Islet of Langerhans (tissue), 1 donor: ENCODE results near the gene KIAA2012.

ENCODE experiments used
- FAIRE-seq: peaks from one replicate; lab custom pipeline; 2011; peaks lifted over from hg19 to GRCh38; lab: Jason Lieb, UNC

KIAA2012 gene

DNA sequence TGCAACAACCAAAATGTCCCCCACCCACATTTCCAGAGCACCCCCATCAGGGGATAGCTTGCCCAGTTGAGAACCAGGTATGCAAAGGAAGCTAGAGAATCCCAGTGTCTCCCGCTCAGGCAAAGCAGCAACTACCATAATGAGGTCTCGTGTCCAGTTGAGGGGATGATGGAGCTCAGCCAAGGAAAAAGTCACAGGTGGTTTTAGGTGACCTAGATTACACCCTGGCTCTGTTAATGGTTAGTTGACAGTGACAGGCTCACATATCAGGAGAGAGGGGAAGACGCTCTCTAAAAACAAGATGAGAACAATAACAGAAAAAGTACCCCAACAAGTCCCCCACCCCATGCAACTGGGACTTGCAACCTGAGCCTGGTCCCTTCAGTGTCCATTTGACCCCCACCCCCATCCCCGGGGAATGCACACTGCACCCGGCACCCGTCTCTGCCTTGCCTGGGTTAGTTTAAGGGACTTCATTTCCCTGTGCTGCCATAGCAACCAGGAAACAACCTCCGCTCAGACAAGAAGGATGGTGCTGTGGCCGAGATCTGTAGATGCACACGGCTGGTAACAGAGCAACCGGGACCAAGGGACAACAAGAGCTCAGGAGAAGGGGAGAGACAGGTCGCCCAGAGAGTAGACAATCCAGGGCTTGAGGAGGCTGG, at the start of gene KIAA2012:
Gene KIAA2012, plus strand, starts transcription at position 519 of the 665 bp plus-strand sequence. CDS start 373 bp downstream, outside the sequence.
- no peak for FAIRE-seq

DNA sequence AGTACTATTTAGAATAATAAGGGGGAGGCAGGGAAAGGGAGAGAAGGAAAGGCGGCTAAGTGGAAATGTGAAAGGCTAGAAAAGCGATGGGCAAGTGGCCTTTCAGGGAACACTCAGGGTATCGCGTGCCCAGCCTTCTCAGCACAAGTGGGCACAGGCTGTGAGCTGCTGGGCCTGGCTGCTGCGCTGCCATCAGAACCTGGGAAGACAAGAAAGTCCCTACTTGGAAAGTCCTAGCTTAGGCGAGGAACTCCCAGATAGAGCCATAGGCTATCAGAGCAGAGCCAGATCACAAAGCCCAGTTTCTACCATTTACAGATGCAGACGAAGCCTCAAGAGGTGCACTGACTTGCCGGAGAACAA, 49.2 kb upstream of the KIAA2012 start:
- no peak for FAIRE-seq

DNA sequence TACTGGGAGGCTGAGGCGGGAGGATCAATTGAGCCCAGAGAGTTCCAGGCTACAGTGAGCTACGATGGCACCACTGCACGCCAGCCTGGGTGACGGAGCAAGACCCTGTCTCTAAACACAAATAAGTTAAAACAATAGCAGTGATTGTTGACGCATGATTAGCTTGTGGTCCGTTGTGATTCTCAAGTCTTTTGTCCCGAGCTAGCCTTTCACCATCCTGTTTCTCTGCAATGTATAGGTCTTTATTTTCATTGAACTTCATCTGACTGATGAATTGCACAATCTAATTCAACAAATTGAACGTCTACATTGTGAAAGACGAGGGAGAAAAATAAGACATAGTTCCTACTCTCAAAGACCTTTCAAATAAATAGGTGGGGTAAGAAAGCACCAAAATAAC, 48.2 kb upstream of the KIAA2012 start:
- FAIRE-seq = no peak

DNA sequence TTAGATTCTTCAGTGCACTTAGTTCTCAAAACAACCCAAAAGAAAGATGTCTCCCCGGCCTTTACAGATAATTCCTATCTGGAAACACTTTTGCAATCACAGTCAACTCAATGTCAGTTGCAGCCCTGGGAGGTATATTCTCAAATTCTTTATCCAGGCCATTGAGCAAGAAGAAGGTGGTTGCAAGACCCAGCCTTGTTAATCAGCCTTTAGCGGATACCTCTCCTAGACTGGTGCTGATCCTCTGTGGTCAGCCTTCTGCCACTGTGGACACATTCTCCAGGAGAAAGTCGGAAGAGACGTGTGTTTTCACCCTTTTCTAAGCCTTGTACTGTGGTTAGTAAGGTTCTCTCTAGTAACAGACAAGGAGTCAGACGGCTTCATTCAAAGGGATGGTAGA, 47.2 kb upstream of the KIAA2012 start:
- no peak for FAIRE-seq

DNA sequence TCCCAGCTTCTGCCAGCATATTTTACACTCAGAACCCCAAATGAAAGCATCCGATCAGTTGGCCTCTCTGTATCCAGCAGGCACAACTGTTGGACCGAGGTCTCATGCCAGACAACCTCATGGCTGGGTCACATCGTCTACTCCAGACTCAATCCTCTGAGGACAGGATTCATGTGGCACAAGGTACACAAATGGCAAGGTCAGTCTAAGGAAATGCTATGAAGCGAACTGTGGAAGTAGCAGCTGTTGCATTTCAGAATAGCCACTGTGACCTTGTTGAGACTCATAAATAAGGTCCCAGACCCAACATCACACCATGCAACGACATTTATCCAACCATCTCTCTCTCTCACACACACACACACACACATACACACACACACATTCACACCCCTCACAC, 46.5 kb upstream of the KIAA2012 start:
- FAIRE-seq = no peak

DNA sequence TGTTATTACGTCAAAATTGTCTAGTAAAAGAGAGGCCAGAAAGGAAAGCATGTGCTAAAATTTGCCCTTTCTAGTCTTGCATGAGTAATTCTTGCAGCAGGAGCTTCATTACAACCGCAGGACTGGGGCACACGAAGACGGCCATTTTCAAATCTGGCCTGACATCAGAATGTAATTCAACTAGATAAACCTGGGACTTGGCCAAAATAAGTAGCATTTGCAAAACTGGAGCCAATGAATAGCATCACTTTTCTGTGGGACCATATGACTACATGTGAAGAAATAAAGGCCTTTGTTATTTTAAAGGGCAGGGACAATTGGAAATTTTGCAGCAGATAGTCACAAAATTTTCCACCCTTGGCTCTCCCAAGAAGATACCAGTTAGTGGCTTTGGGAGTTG, 42.4 kb upstream of the KIAA2012 start:
- no peak for FAIRE-seq

DNA sequence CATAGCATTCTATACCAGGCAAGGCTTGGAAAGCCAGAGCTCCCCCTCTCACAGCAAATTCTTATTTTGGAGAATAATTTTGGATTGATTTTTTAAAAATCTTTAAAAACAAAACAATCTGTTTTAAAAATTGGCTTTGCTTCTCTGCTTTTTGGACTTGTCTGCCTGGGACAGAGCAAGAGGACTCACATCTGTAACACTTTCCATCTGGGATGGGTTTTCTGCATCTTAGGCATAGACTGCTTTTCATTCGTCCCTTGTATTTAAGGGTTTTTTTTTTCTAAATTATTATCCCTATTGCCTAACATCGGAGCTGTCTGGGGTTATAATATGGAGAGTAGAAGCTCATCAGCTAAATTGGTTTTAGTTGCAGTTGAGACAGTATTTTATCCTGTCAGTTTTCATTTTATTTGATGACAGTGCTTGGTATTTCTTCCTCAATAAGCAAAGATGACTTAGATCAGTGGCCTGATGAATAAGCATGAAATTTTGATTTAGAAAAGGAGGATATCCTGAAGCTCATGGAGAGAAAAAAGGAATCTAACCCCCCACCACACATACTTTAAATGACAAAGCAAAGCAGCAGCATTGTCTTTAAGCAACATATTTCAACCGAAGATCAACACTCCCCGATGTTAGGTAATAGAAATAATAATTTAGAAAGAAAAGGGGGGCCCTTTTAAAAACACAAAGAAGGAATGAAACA, 41.7 kb upstream of the KIAA2012 start:
- no peak for FAIRE-seq

DNA sequence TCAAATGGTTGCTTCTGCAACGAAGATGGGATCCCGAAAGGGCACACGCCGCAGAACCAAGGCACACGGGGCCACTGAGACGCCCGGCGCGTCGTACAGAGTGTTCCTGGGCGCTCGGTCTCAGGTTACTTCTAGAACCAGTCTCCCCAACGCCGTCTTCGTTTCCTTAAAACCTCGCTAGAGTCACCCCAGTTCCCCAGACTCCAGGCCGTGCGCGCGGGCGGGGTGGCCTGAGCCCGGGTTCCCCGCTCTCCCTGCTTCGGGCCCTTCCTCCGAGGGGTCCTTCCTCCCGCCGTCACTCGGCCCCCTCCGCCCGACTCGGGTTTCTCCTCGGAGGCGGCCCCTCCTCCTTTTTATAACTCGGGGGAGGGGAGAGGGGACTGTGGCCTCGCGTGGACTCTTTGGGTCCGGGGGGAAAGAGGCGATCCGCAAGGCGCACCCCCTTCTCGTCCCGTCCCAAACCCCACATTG, 40.2 kb upstream of the KIAA2012 start:
- no peak for FAIRE-seq

DNA sequence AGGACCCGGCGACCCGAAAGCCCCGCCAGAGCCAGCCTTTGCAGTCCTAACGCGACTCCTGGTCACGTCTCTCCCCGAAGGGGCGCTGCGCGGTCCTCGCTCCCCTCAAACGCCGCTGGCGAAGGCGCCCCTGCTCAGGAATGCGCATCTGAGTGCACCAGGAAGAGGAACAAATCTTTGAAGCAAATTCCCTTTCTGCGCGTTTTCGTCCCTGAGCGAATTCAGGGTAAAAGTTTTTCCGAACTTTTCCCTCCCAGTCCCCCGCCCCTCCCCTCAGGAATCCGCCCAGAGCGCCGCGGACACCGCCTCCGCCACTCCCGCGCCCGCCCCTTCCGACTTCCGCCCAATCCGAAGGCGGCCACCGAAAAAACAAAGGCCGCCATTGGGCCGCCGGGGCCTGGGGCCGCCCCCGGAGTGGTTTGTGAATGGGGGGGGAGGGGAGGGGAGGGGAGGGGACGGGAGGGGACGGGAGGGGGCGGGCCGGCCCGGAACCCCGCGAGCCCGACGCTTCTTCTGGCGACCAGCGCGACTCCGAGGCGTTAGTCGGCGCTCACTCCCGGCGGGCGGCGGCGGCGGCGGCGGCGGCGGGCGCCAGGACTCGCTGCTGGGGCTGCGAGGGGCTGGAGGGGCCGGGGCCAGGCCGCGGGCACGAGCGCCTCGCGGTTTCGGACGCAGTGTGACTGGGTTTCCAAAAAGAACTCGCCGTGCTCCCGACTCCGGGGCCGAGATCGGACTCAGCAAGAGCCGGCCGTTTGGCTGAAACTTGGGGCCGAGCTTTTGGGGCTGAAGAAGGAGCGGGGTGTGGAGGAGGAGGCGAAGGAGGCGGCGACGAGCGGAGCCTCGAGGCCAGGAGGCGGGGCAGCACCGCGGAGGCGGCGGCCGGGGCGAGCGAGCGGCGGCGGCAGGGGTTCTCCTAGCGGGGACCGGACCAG, 39.5 kb upstream of the KIAA2012 start, which contains the start of gene FZD7:
Gene FZD7, plus strand, starts transcription at position 539 of the 932 bp plus-strand sequence. CDS start 793 bp downstream, outside the sequence.
- no peak for FAIRE-seq

DNA sequence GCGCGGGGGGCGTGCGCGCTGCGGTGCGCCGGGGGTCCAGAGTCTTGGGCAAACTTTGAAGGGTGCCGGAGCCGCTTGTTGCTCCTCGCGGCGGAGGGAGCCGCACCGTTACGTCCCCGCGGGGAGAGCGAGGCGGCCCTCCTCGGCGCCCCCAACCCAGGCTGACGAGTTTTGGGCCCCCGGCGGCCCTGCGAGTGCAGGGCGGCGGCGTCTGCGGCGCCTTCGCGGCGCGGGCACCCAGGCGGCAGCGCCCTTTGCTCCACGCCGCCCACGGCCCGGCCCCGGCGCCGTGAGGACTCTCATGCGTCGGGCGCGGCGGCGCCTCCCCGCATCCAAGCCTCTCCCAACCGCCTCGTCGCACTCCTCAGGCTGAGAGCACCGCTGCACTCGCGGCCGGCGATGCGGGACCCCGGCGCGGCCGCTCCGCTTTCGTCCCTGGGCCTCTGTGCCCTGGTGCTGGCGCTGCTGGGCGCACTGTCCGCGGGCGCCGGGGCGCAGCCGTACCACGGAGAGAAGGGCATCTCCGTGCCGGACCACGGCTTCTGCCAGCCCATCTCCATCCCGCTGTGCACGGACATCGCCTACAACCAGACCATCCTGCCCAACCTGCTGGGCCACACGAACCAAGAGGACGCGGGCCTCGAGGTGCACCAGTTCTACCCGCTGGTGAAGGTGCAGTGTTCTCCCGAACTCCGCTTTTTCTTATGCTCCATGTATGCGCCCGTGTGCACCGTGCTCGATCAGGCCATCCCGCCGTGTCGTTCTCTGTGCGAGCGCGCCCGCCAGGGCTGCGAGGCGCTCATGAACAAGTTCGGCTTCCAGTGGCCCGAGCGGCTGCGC, 38.6 kb upstream of the KIAA2012 start:
- FAIRE-seq = no peak

DNA sequence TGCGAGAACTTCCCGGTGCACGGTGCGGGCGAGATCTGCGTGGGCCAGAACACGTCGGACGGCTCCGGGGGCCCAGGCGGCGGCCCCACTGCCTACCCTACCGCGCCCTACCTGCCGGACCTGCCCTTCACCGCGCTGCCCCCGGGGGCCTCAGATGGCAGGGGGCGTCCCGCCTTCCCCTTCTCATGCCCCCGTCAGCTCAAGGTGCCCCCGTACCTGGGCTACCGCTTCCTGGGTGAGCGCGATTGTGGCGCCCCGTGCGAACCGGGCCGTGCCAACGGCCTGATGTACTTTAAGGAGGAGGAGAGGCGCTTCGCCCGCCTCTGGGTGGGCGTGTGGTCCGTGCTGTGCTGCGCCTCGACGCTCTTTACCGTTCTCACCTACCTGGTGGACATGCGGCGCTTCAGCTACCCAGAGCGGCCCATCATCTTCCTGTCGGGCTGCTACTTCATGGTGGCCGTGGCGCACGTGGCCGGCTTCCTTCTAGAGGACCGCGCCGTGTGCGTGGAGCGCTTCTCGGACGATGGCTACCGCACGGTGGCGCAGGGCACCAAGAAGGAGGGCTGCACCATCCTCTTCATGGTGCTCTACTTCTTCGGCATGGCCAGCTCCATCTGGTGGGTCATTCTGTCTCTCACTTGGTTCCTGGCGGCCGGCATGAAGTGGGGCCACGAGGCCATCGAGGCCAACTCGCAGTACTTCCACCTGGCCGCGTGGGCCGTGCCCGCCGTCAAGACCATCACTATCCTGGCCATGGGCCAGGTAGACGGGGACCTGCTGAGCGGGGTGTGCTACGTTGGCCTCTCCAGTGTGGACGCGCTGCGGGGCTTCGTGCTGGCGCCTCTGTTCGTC, 37.7 kb upstream of the KIAA2012 start:
- no peak for FAIRE-seq

DNA sequence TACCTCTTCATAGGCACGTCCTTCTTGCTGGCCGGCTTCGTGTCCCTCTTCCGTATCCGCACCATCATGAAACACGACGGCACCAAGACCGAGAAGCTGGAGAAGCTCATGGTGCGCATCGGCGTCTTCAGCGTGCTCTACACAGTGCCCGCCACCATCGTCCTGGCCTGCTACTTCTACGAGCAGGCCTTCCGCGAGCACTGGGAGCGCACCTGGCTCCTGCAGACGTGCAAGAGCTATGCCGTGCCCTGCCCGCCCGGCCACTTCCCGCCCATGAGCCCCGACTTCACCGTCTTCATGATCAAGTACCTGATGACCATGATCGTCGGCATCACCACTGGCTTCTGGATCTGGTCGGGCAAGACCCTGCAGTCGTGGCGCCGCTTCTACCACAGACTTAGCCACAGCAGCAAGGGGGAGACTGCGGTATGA, 37.1 kb upstream of the KIAA2012 start:
- no peak for FAIRE-seq

DNA sequence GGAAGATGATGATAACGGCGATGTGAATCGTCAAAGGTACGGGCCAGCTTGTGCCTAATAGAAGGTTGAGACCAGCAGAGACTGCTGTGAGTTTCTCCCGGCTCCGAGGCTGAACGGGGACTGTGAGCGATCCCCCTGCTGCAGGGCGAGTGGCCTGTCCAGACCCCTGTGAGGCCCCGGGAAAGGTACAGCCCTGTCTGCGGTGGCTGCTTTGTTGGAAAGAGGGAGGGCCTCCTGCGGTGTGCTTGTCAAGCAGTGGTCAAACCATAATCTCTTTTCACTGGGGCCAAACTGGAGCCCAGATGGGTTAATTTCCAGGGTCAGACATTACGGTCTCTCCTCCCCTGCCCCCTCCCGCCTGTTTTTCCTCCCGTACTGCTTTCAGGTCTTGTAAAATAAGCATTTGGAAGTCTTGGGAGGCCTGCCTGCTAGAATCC, 36.4 kb upstream of the KIAA2012 start:
- FAIRE-seq = no peak

DNA sequence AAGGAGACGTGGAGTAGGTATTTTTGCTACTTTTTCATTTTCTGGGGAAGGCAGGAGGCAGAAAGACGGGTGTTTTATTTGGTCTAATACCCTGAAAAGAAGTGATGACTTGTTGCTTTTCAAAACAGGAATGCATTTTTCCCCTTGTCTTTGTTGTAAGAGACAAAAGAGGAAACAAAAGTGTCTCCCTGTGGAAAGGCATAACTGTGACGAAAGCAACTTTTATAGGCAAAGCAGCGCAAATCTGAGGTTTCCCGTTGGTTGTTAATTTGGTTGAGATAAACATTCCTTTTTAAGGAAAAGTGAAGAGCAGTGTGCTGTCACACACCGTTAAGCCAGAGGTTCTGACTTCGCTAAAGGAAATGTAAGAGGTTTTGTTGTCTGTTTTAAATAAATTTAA, 36.0 kb upstream of the KIAA2012 start:
- FAIRE-seq = no peak

DNA sequence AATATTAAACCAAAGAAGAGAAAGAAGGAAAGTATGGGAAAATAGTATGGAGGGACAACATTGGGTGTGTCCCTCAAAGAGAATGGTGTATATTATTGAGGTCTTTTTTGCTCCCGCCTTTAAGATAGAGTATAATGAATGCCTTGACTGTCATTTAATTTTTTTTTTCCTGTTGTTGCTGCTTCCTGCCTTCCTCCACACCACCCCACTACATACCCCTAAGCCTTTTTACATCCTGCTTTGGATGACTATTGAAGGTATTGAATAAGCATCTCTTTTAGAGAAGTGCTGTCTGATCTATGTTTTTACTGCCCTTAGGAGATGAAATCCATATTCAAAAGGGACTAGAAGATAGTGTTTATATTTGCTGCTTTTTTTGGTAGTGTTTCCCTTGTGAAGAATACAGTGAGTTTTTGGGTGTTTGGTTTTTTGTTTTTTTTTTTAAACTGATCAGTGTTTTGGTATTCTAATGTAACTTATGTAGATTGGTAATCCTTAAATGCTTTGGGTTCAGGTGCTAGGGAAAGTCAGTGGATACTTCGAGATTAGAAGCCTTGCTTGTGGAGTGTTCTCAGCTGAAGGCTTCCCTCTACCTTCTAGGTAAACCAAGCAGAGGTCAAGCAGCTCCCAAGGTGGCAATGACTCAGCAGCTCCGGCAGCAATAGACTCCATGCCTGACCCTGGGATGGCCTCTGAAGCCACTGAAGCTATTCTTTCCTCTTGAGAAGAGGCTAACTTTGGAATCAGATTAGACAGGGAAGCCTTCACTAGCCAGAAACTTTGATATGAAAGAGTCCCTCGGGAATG, 34.4 kb upstream of the KIAA2012 start:
- FAIRE-seq = no peak

DNA sequence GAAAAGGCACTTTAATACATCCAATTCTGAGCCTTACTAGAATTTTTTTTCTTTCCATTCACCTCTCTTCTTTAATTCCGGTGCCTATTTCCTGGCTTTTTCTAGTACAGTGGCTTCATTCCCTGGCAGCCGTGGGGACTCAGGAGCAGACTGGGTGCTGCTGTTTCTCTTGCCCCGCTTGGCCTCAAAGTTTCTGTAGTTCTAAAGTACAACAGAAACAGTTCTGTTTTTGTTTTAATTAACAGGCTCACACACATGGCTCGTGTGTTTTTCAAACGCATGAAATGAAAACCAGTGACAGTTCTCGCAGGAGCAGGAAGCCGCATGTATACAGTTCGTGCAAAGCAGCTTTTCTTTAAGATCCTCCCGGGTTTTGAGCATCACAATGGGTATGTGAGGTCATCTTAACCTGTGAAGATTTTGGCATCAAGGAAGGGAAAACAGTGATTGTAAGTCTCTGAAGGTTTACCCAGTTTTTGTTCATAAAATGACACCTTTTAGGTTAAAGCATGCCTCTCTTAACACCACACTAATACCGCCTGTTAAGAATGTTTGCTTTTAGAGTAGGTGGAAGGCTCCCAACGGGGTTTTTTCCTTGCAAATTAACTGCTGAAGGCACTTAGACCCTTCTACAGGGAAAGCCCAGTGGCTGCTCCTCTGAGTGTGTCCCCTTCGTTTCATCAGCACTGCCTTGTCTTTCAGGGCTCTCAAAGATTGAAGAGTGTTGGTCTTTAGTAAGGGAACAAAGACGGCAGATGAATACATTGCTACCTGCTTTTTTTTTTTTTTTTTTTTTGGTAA, 33.6 kb upstream of the KIAA2012 start:
- FAIRE-seq = no peak

DNA sequence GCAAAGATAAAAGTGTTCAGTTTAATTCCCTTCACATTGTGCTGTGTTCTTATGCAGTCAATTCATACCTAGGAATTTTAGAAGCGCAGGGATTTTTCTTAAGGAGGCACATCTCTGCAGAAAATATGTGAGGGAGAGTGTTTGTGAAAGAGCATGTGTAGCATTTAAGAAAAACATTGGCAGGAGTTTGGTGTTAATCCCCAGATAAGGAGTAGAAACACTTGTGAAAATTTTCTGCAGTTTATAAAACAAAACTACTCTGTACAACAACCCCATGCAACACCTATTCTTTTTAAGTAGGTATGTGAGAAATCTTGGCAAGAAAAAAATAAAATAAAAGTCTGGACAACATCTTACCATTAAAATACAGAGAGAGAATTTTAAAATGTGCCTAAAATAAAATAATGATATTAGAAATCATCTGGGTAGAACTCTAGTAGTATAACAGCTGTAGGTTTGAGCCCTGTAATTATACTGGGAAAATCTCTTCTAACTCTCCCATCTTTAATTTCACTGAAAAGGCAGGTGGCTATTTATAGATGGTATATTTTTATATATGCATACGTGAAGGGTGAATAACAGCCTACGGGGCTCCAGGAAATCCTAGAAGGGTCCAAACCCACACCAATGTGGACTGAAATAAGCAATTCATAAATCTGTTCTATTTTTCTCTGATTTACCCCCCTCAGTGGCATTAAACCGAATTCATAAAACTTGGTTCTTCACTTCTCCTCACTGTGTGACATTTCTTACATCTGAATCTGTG, 32.8 kb upstream of the KIAA2012 start:
- FAIRE-seq = no peak

DNA sequence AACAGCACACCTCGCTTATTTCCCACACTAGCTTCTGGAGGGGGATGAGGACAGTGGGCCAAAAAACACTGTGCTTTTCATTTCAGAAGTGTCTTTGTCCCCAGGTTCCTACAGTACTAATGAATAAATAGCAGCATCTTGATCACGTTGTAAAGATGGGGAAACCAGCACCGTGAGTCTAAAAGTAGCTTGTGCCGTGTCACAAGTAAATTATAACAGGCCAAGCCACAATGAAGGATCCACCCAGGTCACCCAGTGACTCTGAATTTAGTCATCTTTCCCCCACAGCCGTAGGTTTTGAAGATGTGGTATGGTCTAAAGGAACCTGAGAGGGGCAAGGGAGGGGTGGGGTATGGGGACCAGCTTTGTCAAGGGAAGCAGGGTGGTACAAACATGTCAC, 30.6 kb upstream of the KIAA2012 start:
- no peak for FAIRE-seq
